ENCODE results near the gene GRAP.

GRAP gene

DNA sequence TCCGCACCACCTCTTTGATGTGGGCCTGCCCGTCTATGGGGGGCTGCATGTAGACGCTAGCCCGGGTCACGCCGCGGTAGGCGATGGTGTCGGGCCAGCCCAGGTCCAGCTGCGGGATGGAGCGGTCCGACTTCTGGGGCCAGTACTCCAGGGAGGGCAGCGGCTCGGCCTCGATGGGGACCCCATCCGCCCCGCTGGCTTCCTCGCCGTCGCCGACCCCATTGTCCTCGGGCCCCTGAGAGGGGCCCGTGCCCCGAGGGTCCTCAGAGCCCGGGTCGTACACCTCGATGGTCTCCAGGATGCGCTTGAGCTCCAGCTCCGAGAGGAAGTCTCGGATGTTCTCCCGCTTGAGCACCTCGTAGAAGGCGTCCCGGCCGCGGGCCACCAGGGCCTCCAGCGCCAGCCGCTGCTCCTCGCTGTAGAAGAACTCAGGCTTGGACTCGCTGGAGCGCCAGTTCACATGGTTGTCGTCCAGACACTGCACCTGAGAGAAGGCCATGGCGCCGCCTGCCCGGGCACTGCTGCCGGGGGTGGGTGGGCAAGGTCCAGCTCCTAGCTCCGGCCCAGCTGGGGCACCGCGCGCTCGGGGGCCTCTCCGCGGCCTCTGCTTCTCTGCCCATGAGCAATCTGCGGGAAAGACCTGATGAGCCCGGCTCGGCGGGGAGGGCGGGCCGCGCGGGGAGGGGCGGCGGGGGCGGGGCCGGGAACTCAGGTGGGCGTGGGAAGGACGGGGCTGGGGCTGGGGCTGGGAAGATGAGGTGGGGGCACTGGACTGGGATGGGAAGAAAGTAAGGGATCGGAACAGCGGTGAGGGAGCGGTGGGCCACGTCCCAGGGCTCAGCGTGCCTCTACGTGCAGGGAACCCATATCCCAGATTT, 43.0 kb downstream of the GRAP start:
- H4K20me1 ChIP-seq = peaks cover 0 to 50% (median 22%) of the 10 kb centered on the region in 11 experiments; a peak in 19 of 22 replicates
- peak overlapping the region; percentile 93 to 99 (median 97) for H3K4me2 ChIP-seq
- H3K9ac ChIP-seq = peak overlapping the region; percentile 53 to 85 (median 76); a peak in 21 of 22 replicates
- peaks cover 15 to 65% (median 52%) of the 10 kb centered on the region in 11 experiments; a peak in 21 of 22 replicates for H3K27me3 ChIP-seq
- H3K27ac ChIP-seq = peak overlapping the region in 10 of 11 experiments; percentile 5 to 82 (median 59); a peak in 17 of 22 replicates
- H3K4me1 ChIP-seq = peaks cover 35 to 50% (median 43%) of the 10 kb centered on the region in 10 experiments
- peaks cover 0 to 12% (median 6%) of the 10 kb centered on the region in 11 experiments; a peak in 12 of 22 replicates for H3K9me3 ChIP-seq (replicated peaks in 1 of 11)
- TF ChIP-seq Cebpa-rat (IDR thresholded peaks at IDR 0.05) = no peak
- peak overlapping the region; percentile 56 to 79 (median 65) for H3K4me3 ChIP-seq
- no peaks in the 10 kb centered on the region for H3K36me3 ChIP-seq

DNA sequence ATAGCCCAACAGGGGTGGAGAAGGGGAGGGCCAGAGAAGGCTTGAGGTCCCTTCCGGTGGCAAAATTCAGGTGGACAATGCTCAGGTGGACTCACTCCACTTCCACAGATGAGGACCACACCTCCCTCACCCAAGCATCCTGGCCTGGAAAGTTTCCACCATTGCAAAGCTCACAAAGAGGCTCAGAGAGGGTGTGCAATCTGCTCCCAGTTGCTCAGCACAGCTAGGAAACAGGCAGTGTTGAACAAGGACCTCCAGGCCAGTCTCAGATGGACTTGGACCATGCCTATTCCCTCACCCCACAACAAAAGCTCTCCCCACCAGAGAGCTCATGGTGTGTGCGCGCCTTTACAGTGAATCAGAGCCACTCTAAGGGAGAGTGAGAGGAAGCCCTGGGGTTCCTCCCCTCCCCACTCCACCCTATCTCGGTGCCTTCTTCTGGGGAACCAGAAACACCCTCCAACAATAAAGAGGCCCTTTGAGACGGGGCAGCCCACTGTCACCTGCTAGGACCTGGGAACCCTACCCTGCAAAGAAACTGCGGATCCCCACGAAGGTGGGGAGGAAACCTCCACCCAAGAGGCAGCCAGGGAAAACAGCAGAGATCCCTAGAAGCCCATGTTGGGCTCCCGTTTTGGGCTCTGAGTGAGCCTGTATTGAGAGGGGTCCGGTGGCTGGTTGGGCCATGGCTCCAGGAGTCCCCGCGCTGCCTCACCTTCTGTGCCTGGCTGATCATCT, 43.8 kb downstream of the GRAP start:
- Histone ChIP-seq H3K9me3 (replicated peaks in 1 of 11) (peaks cover 0 to 12% (median 6%) of the 10 kb centered on the region in 11 experiments; a peak in 12 of 22 replicates), H3K4me2 (peak overlapping the region; percentile 70 to 99 (median 97); a peak in 18 of 22 replicates), H3K36me3 (no peaks in the 10 kb centered on the region), H3K27ac (peak overlapping the region in 1 of 11 experiments; percentile 82; a peak in 1 of 22 replicates), H3K4me3 (peak overlapping the region in 7 of 10 experiments; percentile 45 to 79 (median 70); a peak in 9 of 20 replicates), H3K4me1 (peaks cover 35 to 50% (median 43%) of the 10 kb centered on the region in 10 experiments), H3K27me3 (peaks cover 15 to 65% (median 52%) of the 10 kb centered on the region in 11 experiments; a peak in 21 of 22 replicates), H4K20me1 (peaks cover 0 to 59% (median 22%) of the 10 kb centered on the region in 11 experiments; a peak in 19 of 22 replicates), H3K9ac (peak overlapping the region in 3 of 11 experiments; percentile 62 to 78 (median 77); a peak in 4 of 22 replicates)
- TF ChIP-seq Cebpa-rat (IDR thresholded peaks at IDR 0.05) = no peak

DNA sequence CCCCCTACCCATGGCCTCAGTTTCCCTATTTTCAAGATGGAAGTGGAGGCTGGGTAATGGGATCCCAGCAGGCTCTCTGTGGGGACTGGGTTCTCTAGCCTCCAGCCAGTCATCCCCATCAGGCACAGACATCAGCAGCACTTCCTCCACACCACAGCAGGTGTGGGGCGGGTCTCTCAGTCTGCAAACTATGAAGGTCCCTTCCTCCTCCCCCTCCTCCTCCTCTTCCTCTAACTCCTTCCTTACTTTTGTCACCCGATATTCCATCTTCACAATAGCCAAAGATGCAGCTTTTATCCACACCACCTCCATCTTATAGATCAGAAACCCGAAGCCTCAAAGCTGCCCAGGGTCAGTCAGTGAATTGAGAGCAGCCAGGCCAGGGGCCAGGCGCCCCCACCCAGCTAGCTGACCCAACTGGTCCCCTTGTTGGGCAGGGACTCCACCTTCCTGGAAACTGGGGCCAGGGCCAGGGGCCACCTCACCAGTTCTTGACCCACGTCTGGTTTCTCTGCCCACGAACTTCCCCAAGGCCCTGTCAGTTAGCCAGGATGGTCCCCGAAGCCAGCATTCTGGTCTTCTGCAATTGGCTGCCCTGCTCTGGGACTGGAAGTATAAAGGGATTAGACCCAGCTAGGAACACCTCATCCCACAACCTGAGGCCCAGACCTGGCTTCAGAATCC, 44.7 kb downstream of the GRAP start:
- Histone ChIP-seq H3K4me3 (peak overlapping the region in 1 of 10 experiments; percentile 72; a peak in 2 of 20 replicates), H3K9ac (no peak overlapping the region; a peak in 1 of 22 replicates), H3K27me3 (peaks cover 15 to 64% (median 52%) of the 10 kb centered on the region in 11 experiments; a peak in 21 of 22 replicates), H3K4me1 (peaks cover 35 to 50% (median 43%) of the 10 kb centered on the region in 10 experiments), H3K27ac (no peak overlapping the region), H3K36me3 (no peaks in the 10 kb centered on the region; a peak in 1 of 22 replicates), H4K20me1 (peaks cover 0 to 68% (median 22%) of the 10 kb centered on the region in 11 experiments; a peak in 19 of 22 replicates), H3K4me2 (peak overlapping the region; percentile 49 to 98 (median 61)), H3K9me3 (replicated peaks in 1 of 11) (peaks cover 0 to 12% (median 6%) of the 10 kb centered on the region in 11 experiments; a peak in 12 of 22 replicates)
- TF ChIP-seq Cebpa-rat (IDR thresholded peaks at IDR 0.05) = no peak

DNA sequence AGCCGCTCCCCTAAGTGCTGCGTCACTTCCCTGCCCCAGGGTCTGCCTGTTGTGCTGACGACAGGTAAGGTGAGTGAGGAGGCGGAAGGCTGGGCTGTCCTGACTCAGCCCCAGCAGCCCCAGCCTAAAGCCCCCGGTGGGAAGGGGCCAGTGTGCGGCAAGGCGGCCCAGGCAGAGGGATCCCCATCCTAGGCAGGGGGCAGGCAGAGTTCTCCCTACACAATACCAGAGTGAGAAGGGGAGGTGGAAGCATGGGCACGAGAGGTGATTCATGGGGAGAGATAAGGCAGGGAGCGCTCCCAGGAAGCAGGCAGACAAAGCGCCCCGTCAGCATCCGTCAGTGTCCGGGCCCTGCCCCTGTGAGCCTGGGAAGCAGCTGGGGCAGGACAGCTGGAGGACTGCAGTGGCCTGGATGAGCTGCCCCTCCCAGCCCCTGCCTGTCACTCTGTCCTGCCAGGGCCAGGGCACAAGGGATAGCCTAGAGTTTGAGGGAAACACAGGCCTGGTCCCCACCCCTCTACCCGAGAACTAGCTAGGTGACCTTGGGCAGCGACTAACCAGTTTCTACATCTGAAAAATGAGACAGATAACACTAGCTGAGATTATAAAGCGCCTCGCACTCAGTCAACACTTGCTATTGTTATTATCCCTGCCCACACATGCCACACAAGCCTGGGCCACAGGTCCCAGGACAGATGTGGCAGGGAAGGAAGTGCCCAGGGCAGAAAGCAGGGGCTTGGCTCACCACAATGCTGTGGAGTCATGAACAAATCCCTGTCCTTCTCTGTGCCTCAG, 46.0 kb downstream of the GRAP start:
- peaks cover 35 to 50% (median 42%) of the 10 kb centered on the region in 10 experiments for H3K4me1 ChIP-seq
- H3K9me3 ChIP-seq (replicated peaks in 1 of 11) = peaks cover 2 to 10% (median 6%) of the 10 kb centered on the region in 11 experiments; a peak in 19 of 22 replicates
- H3K36me3 ChIP-seq = peaks cover 0 to 8% (median 0%) of the 10 kb centered on the region in 11 experiments; a peak in 2 of 22 replicates
- H3K27ac ChIP-seq = no peak overlapping the region
- H3K27me3 ChIP-seq = peaks cover 15 to 52% (median 47%) of the 10 kb centered on the region in 11 experiments; a peak in 21 of 22 replicates
- TF ChIP-seq Cebpa-rat (IDR thresholded peaks at IDR 0.05) = no peak
- H4K20me1 ChIP-seq = peaks cover 0 to 78% (median 22%) of the 10 kb centered on the region in 11 experiments; a peak in 19 of 22 replicates
- peak overlapping the region in 3 of 11 experiments; percentile 15 to 42 (median 25); a peak in 4 of 22 replicates for H3K9ac ChIP-seq
- peak overlapping the region; percentile 49 to 98 (median 61) for H3K4me2 ChIP-seq
- H3K4me3 ChIP-seq = no peak overlapping the region

DNA sequence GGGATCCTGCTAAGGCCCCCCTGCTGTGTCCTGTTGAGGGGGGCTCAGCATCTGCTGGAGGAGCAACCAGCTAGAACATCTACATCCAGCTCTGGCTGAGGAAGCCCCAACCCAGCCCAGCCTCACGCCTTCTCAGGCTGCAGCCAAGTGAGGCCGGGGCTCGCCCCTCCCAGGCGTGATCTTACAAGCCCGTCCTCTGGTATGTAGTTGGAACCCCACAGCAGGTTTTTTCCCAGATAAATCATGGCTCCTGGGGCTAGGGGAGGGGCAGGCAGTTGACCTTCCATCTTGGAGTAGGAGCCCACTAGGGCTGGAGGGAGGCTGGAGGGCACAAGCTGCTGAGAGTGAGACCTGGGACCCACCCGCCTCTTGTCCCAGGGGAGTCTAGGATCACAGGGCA, 46.8 kb downstream of the GRAP start:
- Histone ChIP-seq H3K4me2 (peak overlapping the region in 1 of 11 experiments; percentile 97; a peak in 2 of 22 replicates), H3K4me1 (peaks cover 32 to 44% (median 36%) of the 10 kb centered on the region in 10 experiments), H3K36me3 (peaks cover 0 to 16% (median 0%) of the 10 kb centered on the region in 11 experiments; a peak in 3 of 22 replicates), H3K9ac (no peak overlapping the region), H3K4me3 (no peak overlapping the region), H3K9me3 (replicated peaks in 1 of 11) (peaks cover 10 to 18% (median 14%) of the 10 kb centered on the region in 11 experiments), H4K20me1 (peaks cover 0 to 78% (median 22%) of the 10 kb centered on the region in 11 experiments; a peak in 19 of 22 replicates), H3K27ac (no peak overlapping the region), H3K27me3 (peaks cover 15 to 43% (median 39%) of the 10 kb centered on the region in 11 experiments; a peak in 21 of 22 replicates)
- TF ChIP-seq Cebpa-rat (IDR thresholded peaks at IDR 0.05) = no peak

DNA sequence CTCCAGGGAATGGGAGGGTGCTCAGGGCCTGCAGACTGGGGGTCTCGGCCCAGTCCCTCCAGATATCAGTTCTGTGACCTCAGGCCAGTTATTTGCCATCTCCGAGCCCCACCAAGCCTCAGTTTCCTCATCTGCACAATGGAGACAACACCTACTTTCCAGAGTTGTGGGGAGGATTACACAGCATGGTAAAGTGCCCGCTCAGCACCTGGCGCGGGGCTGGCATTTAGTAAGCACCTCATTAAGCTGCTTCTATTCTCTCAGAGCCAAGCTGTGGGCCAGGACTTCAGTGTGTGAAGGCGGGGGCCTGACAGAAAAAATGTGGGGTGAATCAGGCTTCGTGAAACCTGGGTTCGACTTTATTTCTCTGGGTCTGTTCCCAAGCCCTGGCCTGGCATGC, 47.4 kb downstream of the GRAP start:
- peaks cover 13 to 40% (median 34%) of the 10 kb centered on the region in 11 experiments; a peak in 21 of 22 replicates for H3K27me3 ChIP-seq
- H3K4me2 ChIP-seq = no peak overlapping the region
- H3K36me3 ChIP-seq = peaks cover 0 to 16% (median 0%) of the 10 kb centered on the region in 11 experiments; a peak in 3 of 22 replicates
- peaks cover 0 to 81% (median 22%) of the 10 kb centered on the region in 11 experiments; a peak in 19 of 22 replicates for H4K20me1 ChIP-seq
- no peak overlapping the region for H3K27ac ChIP-seq
- H3K4me3 ChIP-seq = no peak overlapping the region
- H3K9ac ChIP-seq = no peak overlapping the region
- H3K4me1 ChIP-seq = peaks cover 27 to 39% (median 33%) of the 10 kb centered on the region in 10 experiments
- H3K9me3 ChIP-seq (replicated peaks in 1 of 11) = peaks cover 15 to 23% (median 19%) of the 10 kb centered on the region in 11 experiments
- TF ChIP-seq Cebpa-rat (IDR thresholded peaks at IDR 0.05) = no peak

DNA sequence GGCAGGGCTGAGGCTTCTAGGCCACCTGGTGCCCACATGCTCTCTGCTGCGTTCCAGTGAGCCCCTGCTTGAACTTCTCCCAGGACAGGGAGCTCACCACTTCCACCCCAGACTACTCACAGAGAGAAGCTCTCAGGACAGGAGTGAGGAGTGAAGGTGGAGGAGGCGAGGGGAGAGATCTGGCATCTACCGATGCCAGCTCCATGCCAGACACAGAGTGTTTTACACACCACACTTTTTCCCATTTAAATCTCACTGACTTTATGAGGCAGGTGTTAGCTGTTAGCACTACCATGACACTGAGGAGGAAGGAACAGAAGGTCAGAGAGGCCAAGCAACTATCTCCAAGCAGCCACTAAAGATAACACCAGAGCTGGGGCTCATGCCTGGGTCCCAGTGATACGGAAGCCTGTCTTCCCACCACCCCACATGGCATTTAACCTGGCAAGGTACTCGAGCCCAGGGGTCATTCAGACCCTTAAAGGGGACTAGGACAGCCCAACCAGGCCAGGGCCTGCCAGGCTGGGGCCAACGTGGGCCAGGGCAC, 49.0 kb downstream of the GRAP start:
- no peak overlapping the region for H3K9ac ChIP-seq
- no peak overlapping the region for H3K4me2 ChIP-seq
- no peak for TF ChIP-seq Cebpa-rat (IDR thresholded peaks at IDR 0.05)
- H4K20me1 ChIP-seq = peaks cover 0 to 87% (median 13%) of the 10 kb centered on the region in 11 experiments; a peak in 14 of 22 replicates
- peaks cover 0 to 16% (median 0%) of the 10 kb centered on the region in 11 experiments; a peak in 3 of 22 replicates for H3K36me3 ChIP-seq
- H3K4me1 ChIP-seq = peaks cover 23 to 30% (median 28%) of the 10 kb centered on the region in 10 experiments
- H3K27ac ChIP-seq = no peak overlapping the region
- H3K9me3 ChIP-seq (replicated peaks in 1 of 11) = peaks cover 18 to 26% (median 20%) of the 10 kb centered on the region in 11 experiments
- no peak overlapping the region for H3K4me3 ChIP-seq
- peaks cover 15 to 40% (median 30%) of the 10 kb centered on the region in 11 experiments for H3K27me3 ChIP-seq

Data from BLaER1 treated with 17β-estradiol and CSF1 and Interleukin-3, amounts not matched to agents 10 nM and 100 nM (cell line).